PC-3 (cell line): ENCODE data around the gene SPATA31D1. TPM values are rescaled to one million over a fixed set of nuclear protein-coding genes. Genes with fewer than 3 reads are reported as not detected.

Source experiments
- ATAC-seq: fragments of 200-7000 bp; cut with Tn5 transposase; 2 replicates; pipeline ENCODE4 v1.9.1; 2020; ENCODE audit warnings: mild to moderate bottlenecking, moderate library complexity
- BruUV-seq: library from RNA; stranded (reverse); fragments of 400-500 nt; replicated peaks from 2 replicates; lab custom pipeline; 2021; lab: Mats Ljungman, UMichigan
- CTCF ChIA-PET: fragments of 300-600 bp; sonication (Branson Sonifier 250); formaldehyde crosslinking; loops from one replicate; lab custom pipeline; 2022; ENCODE audit warnings: antibody characterized with exemption; lab: Charles Lee
- POLR2A ChIA-PET: fragments of 300-600 bp; sonication (Branson Sonifier 250); formaldehyde crosslinking; loops from one replicate; lab custom pipeline; 2022; ENCODE audit warnings: antibody characterized with exemption; ENCODE audit not compliant: unreplicated experiment; lab: Charles Lee
- DNase-seq: peaks from one replicate; pipeline ENCODE4 v3.0.0-alpha.2; 2015
- H2AFZ ChIP-seq: fragments of 300-600 bp; sonication (generic); 2 replicates; pipeline ENCODE4 v1.6.0; 2016; ENCODE audit warnings: antibody characterized with exemption, low read length
- H3F3A ChIP-seq: fragments of 300-600 bp; sonication (generic); one replicate; pipeline ENCODE4 v1.6.0; 2017; ENCODE audit warnings: antibody characterized with exemption, low read length, control low read depth, mild to moderate bottlenecking; ENCODE audit not compliant: unreplicated experiment
- H3K27ac ChIP-seq: fragments of 300-600 bp; sonication (generic); 2 replicates; pipeline ENCODE4 v1.5.1; 2016; ENCODE audit warnings: mild to moderate bottlenecking, low read length
- H3K27me3 ChIP-seq: fragments of 300-600 bp; sonication (generic); 2 replicates; pipeline ENCODE4 v1.6.1; 2016; ENCODE audit warnings: low read length, mixed read lengths
- H3K36me3 ChIP-seq: fragments of 300-600 bp; sonication (generic); 2 replicates; pipeline ENCODE4 v1.6.1; 2016; ENCODE audit warnings: low read depth, mixed run types, low read length, mixed read lengths
- H3K4me1 ChIP-seq: fragments of 300-600 bp; sonication (generic); 2 replicates; pipeline ENCODE4 v1.5.1; 2016; ENCODE audit warnings: low read length; ENCODE audit not compliant: insufficient read depth
- H3K4me2 ChIP-seq: fragments of 300-600 bp; sonication (generic); 2 replicates; pipeline ENCODE4 v1.6.0; 2016; ENCODE audit warnings: low read length
- H3K4me3 ChIP-seq: fragments of 300-600 bp; sonication (generic); 2 replicates; pipeline ENCODE4 v1.5.1; 2016; ENCODE audit warnings: mild to moderate bottlenecking, low read length, mixed read lengths
- H3K79me2 ChIP-seq: fragments of 300-600 bp; sonication (generic); 2 replicates; pipeline ENCODE4 v1.6.1; 2017; ENCODE audit warnings: low read length, mixed read lengths
- H3K9ac ChIP-seq: fragments of 300-600 bp; sonication (generic); 2 replicates; pipeline ENCODE4 v1.6.0; 2016; ENCODE audit warnings: mild to moderate bottlenecking, low read length
- H3K9me2 ChIP-seq: fragments of 300-600 bp; sonication (generic); replicated peaks from 2 replicates; pipeline ENCODE4 v1.6.1; 2016; ENCODE audit warnings: mixed run types, low read length, mixed read lengths
- H3K9me3 ChIP-seq: fragments of 300-600 bp; sonication (generic); 2 replicates; pipeline ENCODE4 v1.6.1; 2016; ENCODE audit warnings: low read length, mixed read lengths
- H4K20me1 ChIP-seq: fragments of 300-600 bp; sonication (generic); 2 replicates; pipeline ENCODE4 v1.6.1; 2016; ENCODE audit warnings: low read length, mixed read lengths
- CTCF ChIP-seq: fragments of 300-600 bp; sonication (generic); conservative IDR thresholded peaks from 2 replicates; pipeline ENCODE4 v1.5.1; 2017; ENCODE audit warnings: antibody characterized with exemption, low read depth, mild to moderate bottlenecking, low read length
- EZH2 ChIP-seq: fragments of 300-600 bp; sonication (generic); IDR thresholded peaks from one replicate; pipeline ENCODE4 v1.6.1; 2017; ENCODE audit warnings: antibody characterized with exemption, mild to moderate bottlenecking, low read length; ENCODE audit not compliant: unreplicated experiment
- EZH2phosphoT487 ChIP-seq: fragments of 300-600 bp; sonication (generic); IDR thresholded peaks from 2 replicates; pipeline ENCODE4 v1.6.1; 2018; ENCODE audit warnings: mild to moderate bottlenecking, antibody characterized with exemption, low read length, borderline replicate concordance
- intact Hi-C: fragments of 100-400 bp; cut with micrococcal nuclease; formaldehyde crosslinking; loops from 2 replicates; pipeline ENCODE4 v1.9.0; 2023
- total RNA-seq: library from RNA; depleted of rRNA; stranded (reverse); fragments of >200 nt; gene quantifications from 2 replicates; pipeline ENCODE4 v1.2.3, GENCODE V29; 2014

The SPATA31D1 gene
- total RNA-seq, 1 experiment from 2014 or later: not detected

DNA sequence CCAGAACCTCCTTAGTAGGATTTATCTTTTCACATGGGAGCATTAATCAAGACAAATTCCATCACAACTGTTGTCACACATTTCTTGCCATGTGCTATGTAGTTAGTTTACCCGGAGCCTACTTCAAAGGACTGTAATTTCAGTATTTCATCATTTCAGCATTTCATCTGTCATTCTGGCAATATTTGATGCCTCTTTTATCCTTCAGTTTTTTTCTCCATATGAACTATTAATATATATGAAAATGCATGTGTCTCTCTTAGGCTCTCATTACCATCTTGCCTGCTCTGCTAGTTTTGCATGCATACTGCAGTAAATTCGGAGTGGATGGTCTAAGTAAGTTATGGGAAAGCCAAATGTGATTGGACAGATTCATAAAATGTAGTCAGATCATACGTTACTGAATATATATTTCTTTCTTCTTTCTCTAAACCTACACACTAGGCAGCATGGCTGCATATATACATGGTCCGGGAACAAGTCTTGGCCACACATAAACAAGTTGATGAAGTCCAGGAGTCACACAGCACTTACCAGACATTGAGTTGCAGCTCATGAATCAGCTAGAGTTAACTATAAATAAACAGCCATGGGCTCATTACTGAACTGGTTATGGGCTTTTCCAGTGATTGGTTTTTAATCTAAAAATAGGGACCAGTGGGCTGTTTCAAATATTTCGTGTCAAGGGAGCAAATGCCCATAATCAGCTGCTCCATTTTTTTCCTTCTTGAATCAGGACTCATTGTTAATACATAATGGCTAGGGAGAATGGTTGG lies 46.6 kb downstream of the SPATA31D1 start:
- Histone ChIP-seq H2AFZ (no peak overlapping the region), H3K36me3 (no peaks in the 10 kb centered on the region), H3K9ac (no peak overlapping the region), H3K27me3 (no peaks in the 10 kb centered on the region), H3K4me1 (no peaks in the 10 kb centered on the region), H3K4me3 (no peak overlapping the region), H3K27ac (no peak overlapping the region), H4K20me1 (no peaks in the 10 kb centered on the region), H3F3A (no peaks in the 10 kb centered on the region), H3K4me2 (no peak overlapping the region), H3K9me2 (no peaks in the 10 kb centered on the region), H3K79me2 (no peaks in the 10 kb centered on the region), H3K9me3 (no peaks in the 10 kb centered on the region)
- intact Hi-C loops: no loop called here
- ATAC-seq (no peak), DNase-seq (no peak)
- ChIA-PET CTCF (no interaction called here), POLR2A (no interaction called here)
- no TSS peak for BruUV-seq
- TF ChIP-seq EZH2: no peak
- TF ChIP-seq EZH2phosphoT487: no peak
- no peak for TF ChIP-seq CTCF

GRCh38 chr9:82036086-82036485 lies 47.5 kb downstream of the SPATA31D1 start:
- no peak for TF ChIP-seq CTCF
- TF ChIP-seq EZH2: no peak
- TF ChIP-seq EZH2phosphoT487: no peak
- intact Hi-C loops: no loop called here
- H3K9me3 ChIP-seq: no peaks in the 10 kb centered on the region
- H4K20me1 ChIP-seq: no peaks in the 10 kb centered on the region
- H3F3A ChIP-seq: no peaks in the 10 kb centered on the region
- CTCF ChIA-PET: no interaction called here
- H3K4me2 ChIP-seq: no peak overlapping the region
- no peaks in the 10 kb centered on the region for H3K79me2 ChIP-seq
- no peaks in the 10 kb centered on the region for H3K27me3 ChIP-seq
- H2AFZ ChIP-seq: no peak overlapping the region
- no peaks in the 10 kb centered on the region for H3K4me1 ChIP-seq
- POLR2A ChIA-PET: no interaction called here
- ATAC-seq: no peak
- H3K9ac ChIP-seq: no peak overlapping the region
- no peaks in the 10 kb centered on the region for H3K36me3 ChIP-seq
- no peaks in the 10 kb centered on the region for H3K9me2 ChIP-seq
- no TSS peak for BruUV-seq
- no peak overlapping the region for H3K4me3 ChIP-seq
- H3K27ac ChIP-seq: no peak overlapping the region
- no peak for DNase-seq

GRCh38 chr9:82037126-82037525 lies 48.6 kb downstream of the SPATA31D1 start:
- Histone ChIP-seq H3K9me2 (no peaks in the 10 kb centered on the region), H3K4me3 (no peak overlapping the region), H3K4me1 (no peaks in the 10 kb centered on the region), H3F3A (no peaks in the 10 kb centered on the region), H3K9me3 (no peaks in the 10 kb centered on the region), H3K36me3 (no peaks in the 10 kb centered on the region), H3K9ac (no peak overlapping the region), H3K79me2 (no peaks in the 10 kb centered on the region), H2AFZ (no peak overlapping the region), H3K27me3 (no peaks in the 10 kb centered on the region), H3K4me2 (no peak overlapping the region), H4K20me1 (no peaks in the 10 kb centered on the region), H3K27ac (no peak overlapping the region)
- BruUV-seq: no TSS peak
- TF ChIP-seq CTCF (no peak), EZH2 (no peak), EZH2phosphoT487 (no peak)
- ChIA-PET POLR2A (no interaction called here), CTCF (no interaction called here)
- ATAC-seq: no peak
- no peak for DNase-seq
- intact Hi-C loops: no loop called here
